Fibroblast of lung (primary cell): ENCODE data around the gene TTC21B. TPM values are rescaled to one million over a fixed set of nuclear protein-coding genes. Genes with fewer than 3 reads are reported as not detected.

Experiments
- DNase-seq, 2 donors: peaks; one replicate each; pipeline versions ENCODE4 v3.0.0 to v3.0.0-alpha.2; 2010; ENCODE audit warnings: low read depth in 2 of 2
- H2AFZ ChIP-seq: 2 replicates; pipeline ENCODE4 v1.5.1; 2012; ENCODE audit warnings: low read length, control low read depth, inconsistent platforms
- H3K27ac ChIP-seq: 2 replicates; pipeline ENCODE4 v1.5.1; 2011; ENCODE audit warnings: low read length, control low read depth; ENCODE audit not compliant: insufficient read depth
- H3K27me3 ChIP-seq: 2 replicates; pipeline ENCODE4 v1.5.1; 2011; ENCODE audit warnings: mild to moderate bottlenecking, low read length; ENCODE audit not compliant: control insufficient read depth, insufficient read depth
- H3K36me3 ChIP-seq: 2 replicates; pipeline ENCODE4 v1.5.1; 2011; ENCODE audit warnings: low read length; ENCODE audit not compliant: control insufficient read depth, insufficient read depth
- H3K4me1 ChIP-seq: 2 replicates; pipeline ENCODE4 v1.5.1; 2011; ENCODE audit warnings: low read length; ENCODE audit not compliant: control insufficient read depth, insufficient read depth; ENCODE audit errors: extremely low read depth
- H3K4me2 ChIP-seq: 2 replicates; pipeline ENCODE4 v1.5.1; 2011; ENCODE audit warnings: low read length, control low read depth; ENCODE audit not compliant: insufficient read depth; ENCODE audit errors: extremely low read depth
- H3K4me3 ChIP-seq, 4 experiments: fragments of 200-600 bp in 1 of 4; sonication (generic) in 1 of 4; replicated peaks in 1 of 4; 2 replicates each; pipeline ENCODE4 v1.5.1; 2011 to 2016; ENCODE audit warnings: low read length in 4 of 4, low read depth in 3 of 4, mild to moderate bottlenecking in 3 of 4, control low read depth in 2 of 4, inconsistent platforms in 1 of 4, mixed read lengths in 1 of 4; ENCODE audit not compliant: insufficient read depth in 1 of 4; ENCODE audit errors: control extremely low read depth in 1 of 4
- H3K79me2 ChIP-seq: 2 replicates; pipeline ENCODE4 v1.5.1; 2012; ENCODE audit warnings: mild to moderate bottlenecking, low read length, inconsistent platforms; ENCODE audit not compliant: control insufficient read depth, insufficient read depth
- H3K9ac ChIP-seq: 2 replicates; pipeline ENCODE4 v1.5.1; 2011; ENCODE audit warnings: mild to moderate bottlenecking, low read length, control low read depth; ENCODE audit not compliant: insufficient read depth
- H3K9me3 ChIP-seq: 2 replicates; pipeline ENCODE4 v1.5.1; 2012; ENCODE audit warnings: low read depth, low read length; ENCODE audit not compliant: control insufficient read depth, insufficient read depth
- H4K20me1 ChIP-seq: 2 replicates; pipeline ENCODE4 v1.5.1; 2011; ENCODE audit warnings: low read length; ENCODE audit not compliant: control insufficient read depth, insufficient read depth; ENCODE audit errors: extremely low read depth
- EZH2 ChIP-seq: IDR thresholded peaks from 2 replicates; pipeline ENCODE4 v1.5.1; 2012; ENCODE audit warnings: low read length, control low read depth, mild to moderate bottlenecking; ENCODE audit errors: missing control alignments
- polyA plus RNA-seq, 2 donors: library from polyadenylated mRNA; depleted of rRNA in 1 of 2; stranded (reverse) in 1 of 2; unstranded in 1 of 2; fragments of >200 nt; gene quantifications; 2 replicates each; pipeline ENCODE4 v1.2.1, GENCODE V29; 2011 to 2012; ENCODE audit warnings: missing spikeins in 1 of 2
- total RNA-seq: library from RNA; depleted of rRNA; stranded (reverse); fragments of >200 nt; gene quantifications from 2 replicates; pipeline ENCODE4 v1.2.1, GENCODE V29; 2014
- TF ChIP-seq, protein P1 (sequence below), 2 donors: IDR thresholded peaks in 1 of 2; conservative IDR thresholded peaks in 1 of 2; 1 replicate in 1 of 2; 2 replicates in 1 of 2; pipeline ENCODE4 v1.5.1; 2011 to 2012; ENCODE audit warnings: low read length in 2 of 2, control low read depth in 1 of 2, inconsistent platforms in 1 of 2, low read depth in 1 of 2, mild to moderate bottlenecking in 1 of 2

TTC21B gene
- total and polyA plus RNA-seq, 2 donors (not counting 1 experiment from before 2014, with no cell fraction given), result 6.3 to 28.6 TPM

GRCh38 chr2:165952085-165952484 lies 1.5 kb downstream of the TTC21B start:
- H4K20me1 ChIP-seq, result no peaks in the 10 kb centered on the region
- no peaks in the 10 kb centered on the region for H3K36me3 ChIP-seq
- peaks cover 25% of the 10 kb centered on the region for H3K79me2 ChIP-seq
- peak overlapping the region in 3 of 4 experiments; percentile 80 to 88 (median 82) for H3K4me3 ChIP-seq
- TF ChIP-seq, protein P1, sequence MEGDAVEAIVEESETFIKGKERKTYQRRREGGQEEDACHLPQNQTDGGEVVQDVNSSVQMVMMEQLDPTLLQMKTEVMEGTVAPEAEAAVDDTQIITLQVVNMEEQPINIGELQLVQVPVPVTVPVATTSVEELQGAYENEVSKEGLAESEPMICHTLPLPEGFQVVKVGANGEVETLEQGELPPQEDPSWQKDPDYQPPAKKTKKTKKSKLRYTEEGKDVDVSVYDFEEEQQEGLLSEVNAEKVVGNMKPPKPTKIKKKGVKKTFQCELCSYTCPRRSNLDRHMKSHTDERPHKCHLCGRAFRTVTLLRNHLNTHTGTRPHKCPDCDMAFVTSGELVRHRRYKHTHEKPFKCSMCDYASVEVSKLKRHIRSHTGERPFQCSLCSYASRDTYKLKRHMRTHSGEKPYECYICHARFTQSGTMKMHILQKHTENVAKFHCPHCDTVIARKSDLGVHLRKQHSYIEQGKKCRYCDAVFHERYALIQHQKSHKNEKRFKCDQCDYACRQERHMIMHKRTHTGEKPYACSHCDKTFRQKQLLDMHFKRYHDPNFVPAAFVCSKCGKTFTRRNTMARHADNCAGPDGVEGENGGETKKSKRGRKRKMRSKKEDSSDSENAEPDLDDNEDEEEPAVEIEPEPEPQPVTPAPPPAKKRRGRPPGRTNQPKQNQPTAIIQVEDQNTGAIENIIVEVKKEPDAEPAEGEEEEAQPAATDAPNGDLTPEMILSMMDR (conservative IDR thresholded peaks at IDR 0.05 in 1 of 2, IDR thresholded peaks at IDR 0.05 in 1 of 2; ENCODE audit: low read depth in 1 of 2, low read length in 2 of 2), result no peak
- no peak for TF ChIP-seq EZH2
- H2AFZ ChIP-seq, result no peak overlapping the region
- no peak overlapping the region for H3K9ac ChIP-seq
- H3K27me3 ChIP-seq, result no peaks in the 10 kb centered on the region
- no peaks in the 10 kb centered on the region for H3K9me3 ChIP-seq
- DNase-seq, result no peak
- H3K4me1 ChIP-seq, result no peaks in the 10 kb centered on the region
- no peak overlapping the region for H3K27ac ChIP-seq
- peak overlapping the region; percentile 5 for H3K4me2 ChIP-seq

DNA sequence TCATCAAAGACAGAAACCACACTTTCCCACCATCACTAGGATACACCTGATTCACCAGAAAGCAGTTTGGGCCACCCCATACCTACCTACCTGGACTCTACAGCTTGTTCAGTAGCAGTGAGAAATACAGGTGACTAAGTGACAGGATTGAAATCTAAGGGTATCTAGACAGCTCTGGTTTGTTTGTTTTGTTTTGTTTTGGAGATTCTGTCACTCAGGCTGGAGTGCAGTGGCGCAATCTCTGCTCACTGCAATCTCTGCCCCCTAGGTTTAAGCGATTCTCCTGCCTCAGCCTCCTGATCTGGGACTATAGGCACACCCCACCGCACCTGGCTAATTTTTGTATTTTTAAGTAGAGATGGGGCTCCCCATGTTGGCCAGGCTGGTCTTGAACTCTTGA lies 3.1 kb downstream of the TTC21B start:
- no peaks in the 10 kb centered on the region for H4K20me1 ChIP-seq
- H3K4me2 ChIP-seq, result no peak overlapping the region
- H3K27ac ChIP-seq, result no peak overlapping the region
- no peak overlapping the region for H3K9ac ChIP-seq
- TF ChIP-seq, protein P1 (conservative IDR thresholded peaks at IDR 0.05 in 1 of 2, IDR thresholded peaks at IDR 0.05 in 1 of 2; ENCODE audit: low read depth in 1 of 2, low read length in 2 of 2), result no peak
- no peak for TF ChIP-seq EZH2
- DNase-seq, result no peak
- no peaks in the 10 kb centered on the region for H3K9me3 ChIP-seq
- peaks cover 25% of the 10 kb centered on the region for H3K79me2 ChIP-seq
- H3K4me1 ChIP-seq, result no peaks in the 10 kb centered on the region
- H2AFZ ChIP-seq, result no peak overlapping the region
- no peaks in the 10 kb centered on the region for H3K36me3 ChIP-seq
- no peak overlapping the region for H3K4me3 ChIP-seq
- no peaks in the 10 kb centered on the region for H3K27me3 ChIP-seq

DNA sequence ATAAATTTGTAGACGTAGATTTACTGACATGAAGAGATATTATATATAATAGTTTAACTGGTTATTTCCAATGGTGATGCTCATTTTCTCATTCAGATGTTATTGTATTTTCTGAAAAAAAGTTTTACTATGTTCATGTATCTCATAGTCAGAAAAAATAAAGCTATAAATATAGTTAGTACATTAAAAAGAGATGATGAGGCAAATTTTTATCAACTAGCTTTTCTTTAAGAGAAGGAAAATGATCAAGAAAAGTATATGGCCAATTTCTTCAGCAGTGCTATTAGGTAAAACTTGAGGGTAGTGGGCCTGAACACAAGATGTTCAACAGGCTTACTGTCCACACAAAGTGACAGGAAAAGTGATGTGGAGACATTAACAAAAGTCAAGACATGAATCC lies 11.7 kb downstream of the TTC21B start:
- H3K79me2 ChIP-seq, result no peaks in the 10 kb centered on the region
- no peak for TF ChIP-seq EZH2
- TF ChIP-seq, protein P1 (conservative IDR thresholded peaks at IDR 0.05 in 1 of 2, IDR thresholded peaks at IDR 0.05 in 1 of 2; ENCODE audit: low read depth in 1 of 2, low read length in 2 of 2), result no peak
- H3K4me3 ChIP-seq, result no peak overlapping the region
- no peaks in the 10 kb centered on the region for H3K27me3 ChIP-seq
- H3K9ac ChIP-seq, result no peak overlapping the region
- H2AFZ ChIP-seq, result no peak overlapping the region
- no peaks in the 10 kb centered on the region for H3K9me3 ChIP-seq
- H3K4me2 ChIP-seq, result no peak overlapping the region
- no peak for DNase-seq
- no peaks in the 10 kb centered on the region for H4K20me1 ChIP-seq
- H3K27ac ChIP-seq, result no peak overlapping the region
- H3K4me1 ChIP-seq, result no peaks in the 10 kb centered on the region
- H3K36me3 ChIP-seq, result peaks cover 3% of the 10 kb centered on the region
